ENCODE results near the gene DMXL1.

DNA sequence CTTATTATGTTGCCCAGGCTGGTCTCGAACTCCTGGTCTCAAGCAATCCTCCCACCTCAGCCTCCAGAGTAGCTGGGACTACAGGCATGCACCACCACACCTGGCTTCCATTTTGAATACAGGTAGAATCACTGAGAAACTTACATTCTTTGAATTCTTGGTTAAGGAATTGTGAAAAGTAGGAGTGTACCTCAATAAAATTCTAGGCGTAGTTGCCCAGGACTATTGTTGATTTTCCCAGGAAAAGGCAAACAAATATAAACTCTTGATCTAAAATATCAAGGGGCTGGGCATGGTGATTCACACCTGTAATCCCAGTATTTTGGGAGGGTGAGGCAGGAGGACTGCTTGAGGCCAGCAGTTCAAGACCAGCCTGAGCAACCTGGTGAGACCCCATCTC lies 16.8 kb upstream of the DMXL1 start:
- TF ChIP-seq EZH2 (IDR thresholded peaks at IDR 0.05; ENCODE audit: borderline replicate concordance, low read length) = no peak
- TF ChIP-seq, protein P1, sequence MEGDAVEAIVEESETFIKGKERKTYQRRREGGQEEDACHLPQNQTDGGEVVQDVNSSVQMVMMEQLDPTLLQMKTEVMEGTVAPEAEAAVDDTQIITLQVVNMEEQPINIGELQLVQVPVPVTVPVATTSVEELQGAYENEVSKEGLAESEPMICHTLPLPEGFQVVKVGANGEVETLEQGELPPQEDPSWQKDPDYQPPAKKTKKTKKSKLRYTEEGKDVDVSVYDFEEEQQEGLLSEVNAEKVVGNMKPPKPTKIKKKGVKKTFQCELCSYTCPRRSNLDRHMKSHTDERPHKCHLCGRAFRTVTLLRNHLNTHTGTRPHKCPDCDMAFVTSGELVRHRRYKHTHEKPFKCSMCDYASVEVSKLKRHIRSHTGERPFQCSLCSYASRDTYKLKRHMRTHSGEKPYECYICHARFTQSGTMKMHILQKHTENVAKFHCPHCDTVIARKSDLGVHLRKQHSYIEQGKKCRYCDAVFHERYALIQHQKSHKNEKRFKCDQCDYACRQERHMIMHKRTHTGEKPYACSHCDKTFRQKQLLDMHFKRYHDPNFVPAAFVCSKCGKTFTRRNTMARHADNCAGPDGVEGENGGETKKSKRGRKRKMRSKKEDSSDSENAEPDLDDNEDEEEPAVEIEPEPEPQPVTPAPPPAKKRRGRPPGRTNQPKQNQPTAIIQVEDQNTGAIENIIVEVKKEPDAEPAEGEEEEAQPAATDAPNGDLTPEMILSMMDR (IDR thresholded peaks at IDR 0.05; ENCODE audit: low read length) = no peak
